ENCODE results near the gene RBM27. TPM values are rescaled to one million over a fixed set of nuclear protein-coding genes. Genes with fewer than 3 reads are reported as not detected.

The RBM27 gene
- 10 to 100 TPM; 15.3 to 21.6 (median 17.7) TPM for total RNA-seq

GRCh38 chr5:146203011-146203871, at the start of gene RBM27:
Gene RBM27, plus strand, starts transcription at chr5:146203605. Its CDS starts 161 bp downstream, at chr5:146203766.
- peaks cover 0 to 43% (median 14%) of the 10 kb centered on the region in 4 donors for H3K4me1 ChIP-seq
- TF ChIP-seq EP300 (IDR thresholded peaks at IDR 0.05) (peak; percentile 72 to 83), POLR2A (IDR thresholded peaks at IDR 0.05) (peak; percentile 29 to 67)
- TF ChIP-seq, protein P1, sequence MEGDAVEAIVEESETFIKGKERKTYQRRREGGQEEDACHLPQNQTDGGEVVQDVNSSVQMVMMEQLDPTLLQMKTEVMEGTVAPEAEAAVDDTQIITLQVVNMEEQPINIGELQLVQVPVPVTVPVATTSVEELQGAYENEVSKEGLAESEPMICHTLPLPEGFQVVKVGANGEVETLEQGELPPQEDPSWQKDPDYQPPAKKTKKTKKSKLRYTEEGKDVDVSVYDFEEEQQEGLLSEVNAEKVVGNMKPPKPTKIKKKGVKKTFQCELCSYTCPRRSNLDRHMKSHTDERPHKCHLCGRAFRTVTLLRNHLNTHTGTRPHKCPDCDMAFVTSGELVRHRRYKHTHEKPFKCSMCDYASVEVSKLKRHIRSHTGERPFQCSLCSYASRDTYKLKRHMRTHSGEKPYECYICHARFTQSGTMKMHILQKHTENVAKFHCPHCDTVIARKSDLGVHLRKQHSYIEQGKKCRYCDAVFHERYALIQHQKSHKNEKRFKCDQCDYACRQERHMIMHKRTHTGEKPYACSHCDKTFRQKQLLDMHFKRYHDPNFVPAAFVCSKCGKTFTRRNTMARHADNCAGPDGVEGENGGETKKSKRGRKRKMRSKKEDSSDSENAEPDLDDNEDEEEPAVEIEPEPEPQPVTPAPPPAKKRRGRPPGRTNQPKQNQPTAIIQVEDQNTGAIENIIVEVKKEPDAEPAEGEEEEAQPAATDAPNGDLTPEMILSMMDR (IDR thresholded peaks at IDR 0.05) = peak in 1 of 5 experiments; percentile 40
- WGBS, 2 donors = 0 to 1% methylated on average over 38 to 42 of the region's 48 CpGs

GRCh38 chr5:146158255-146158654, 45.1 kb upstream of the RBM27 start:
- no peaks in the 10 kb centered on the region for H3K27me3 ChIP-seq
- H3K4me1 ChIP-seq = no peaks in the 10 kb centered on the region
- H3K9me3 ChIP-seq = no peaks in the 10 kb centered on the region
- DNase-seq (ENCODE audit: low spot score in 2 of 2) = no peak
- TF ChIP-seq, protein P1 (IDR thresholded peaks at IDR 0.05) = no peak
- no peak for TF ChIP-seq POLR2A (IDR thresholded peaks at IDR 0.05)
- no peak for TF ChIP-seq EP300 (IDR thresholded peaks at IDR 0.05)
- no peak overlapping the region for H3K27ac ChIP-seq
- H3K4me3 ChIP-seq = no peak overlapping the region
- H3K36me3 ChIP-seq = peaks cover 4 to 100% (median 15%) of the 10 kb centered on the region in 3 donors

More at GRCh38 chr5:146203011-146203871, at the start of gene RBM27:
- no peaks in the 10 kb centered on the region for H3K9me3 ChIP-seq
- H3K36me3 ChIP-seq = no peaks in the 10 kb centered on the region
- peak; percentile 93 to 98 for DNase-seq (ENCODE audit: low spot score in 2 of 2)
- no peaks in the 10 kb centered on the region for H3K27me3 ChIP-seq
- H3K27ac ChIP-seq = peak within 1 kb of the TSS; percentile 58 to 93 (median 88)
- H3K4me3 ChIP-seq = peak within 1 kb of the TSS; percentile 60 to 89 (median 84)

- Histone ChIP-seq H3K9me3 (no peaks in the 10 kb centered on the region), H3K36me3 (peaks cover 0 to 96% (median 24%) of the 10 kb centered on the region in 3 donors), H3K4me1 (no peaks in the 10 kb centered on the region), H3K27me3 (no peaks in the 10 kb centered on the region), H3K4me3 (no peak overlapping the region), H3K27ac (no peak overlapping the region)
- DNase-seq (ENCODE audit: low spot score in 2 of 2) = no peak
- TF ChIP-seq EP300 (IDR thresholded peaks at IDR 0.05) (no peak), POLR2A (IDR thresholded peaks at IDR 0.05) (no peak)
- TF ChIP-seq, protein P1 (IDR thresholded peaks at IDR 0.05) = no peak
- WGBS, 2 donors = 96 to 98% methylated on average over 2 of the region's 2 CpGs
Observed at GRCh38 chr5:146164382-146164781, 39.0 kb upstream of the RBM27 start.

- H3K9me3 ChIP-seq = no peaks in the 10 kb centered on the region
- DNase-seq (ENCODE audit: low spot score in 2 of 2) = no peak
- 59 to 76% methylated on average over 1 of the region's 1 CpG for WGBS, 2 donors
- H3K4me1 ChIP-seq = no peaks in the 10 kb centered on the region
- no peak for TF ChIP-seq POLR2A (IDR thresholded peaks at IDR 0.05)
- no peak for TF ChIP-seq EP300 (IDR thresholded peaks at IDR 0.05)
- TF ChIP-seq, protein P1 (IDR thresholded peaks at IDR 0.05) = no peak
- H3K36me3 ChIP-seq = peaks cover 0 to 96% (median 24%) of the 10 kb centered on the region in 3 donors
- H3K27ac ChIP-seq = no peak overlapping the region
- H3K27me3 ChIP-seq = no peaks in the 10 kb centered on the region
- H3K4me3 ChIP-seq = no peak overlapping the region
Observed at GRCh38 chr5:146165460-146165859, 37.9 kb upstream of the RBM27 start.

DNA sequence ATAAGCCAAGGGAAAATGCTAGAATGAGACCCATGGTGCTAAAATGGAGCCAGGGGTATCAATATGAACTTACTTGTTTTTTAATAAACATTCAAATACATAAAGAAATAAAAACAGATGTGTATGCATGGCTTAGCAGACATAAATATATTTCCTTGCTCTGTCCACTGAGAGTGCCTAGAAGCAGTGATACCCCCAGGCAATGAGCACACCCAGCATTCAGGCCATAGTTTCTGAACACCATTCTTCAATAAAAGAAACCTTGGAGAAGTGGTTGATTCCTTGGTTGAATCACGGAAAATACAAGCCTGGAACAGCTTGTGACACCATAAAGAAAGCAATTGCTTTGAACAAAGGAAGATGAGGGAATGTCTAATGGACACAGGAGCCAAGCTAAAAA, 37.5 kb upstream of the RBM27 start:
- Histone ChIP-seq H3K36me3 (peaks cover 0 to 96% (median 28%) of the 10 kb centered on the region in 3 donors), H3K27me3 (no peaks in the 10 kb centered on the region), H3K27ac (no peak overlapping the region), H3K9me3 (no peaks in the 10 kb centered on the region), H3K4me1 (no peaks in the 10 kb centered on the region), H3K4me3 (no peak overlapping the region)
- 72 to 76% methylated on average over 1 of the region's 1 CpG for WGBS, 2 donors
- TF ChIP-seq, protein P1 (IDR thresholded peaks at IDR 0.05) = no peak
- TF ChIP-seq EP300 (IDR thresholded peaks at IDR 0.05) (no peak), POLR2A (IDR thresholded peaks at IDR 0.05) (no peak)
- DNase-seq (ENCODE audit: low spot score in 2 of 2) = no peak
